Spleen (tissue), 11 donors: ENCODE results near the gene FAM9C. TPM values are rescaled to one million over a fixed set of nuclear protein-coding genes. Genes with fewer than 3 reads are reported as not detected.

Experiments used
- DNase-seq: peaks from one replicate; pipeline ENCODE4 v3.0.0-alpha.2; 2020
- H3K27ac ChIP-seq, 8 donors: fragments of 200-600 bp; sonication (generic) in 7 of 8; 1 replicate in 4 of 8; 2 replicates in 4 of 8; pipeline versions ENCODE4 v1.5.0 to v1.8.0; 2016 to 2021; ENCODE audit warnings: inconsistent platforms in 4 of 8, mild to moderate bottlenecking in 4 of 8, moderate library complexity in 1 of 8
- H3K27me3 ChIP-seq, 7 donors: fragments of 200-600 bp; sonication (generic) in 6 of 7; replicated peaks in 1 of 7; 1 replicate in 4 of 7; 2 replicates in 3 of 7; pipeline versions ENCODE4 v1.5.0 to v1.8.0; 2016 to 2021; ENCODE audit warnings: inconsistent platforms in 3 of 7, mild to moderate bottlenecking in 1 of 7
- H3K36me3 ChIP-seq, 6 donors: fragments of 200-600 bp; sonication (generic) in 5 of 6; 1 replicate in 4 of 6; 2 replicates in 2 of 6; pipeline versions ENCODE4 v1.5.0 to v1.8.0; 2016 to 2021; ENCODE audit warnings: inconsistent platforms in 2 of 6
- H3K4me1 ChIP-seq, 6 donors: fragments of 200-600 bp; sonication (generic) in 5 of 6; 1 replicate in 3 of 6; 2 replicates in 3 of 6; pipeline versions ENCODE4 v1.5.0 to v1.8.0; 2016 to 2021; ENCODE audit warnings: inconsistent platforms in 3 of 6
- H3K4me3 ChIP-seq, 8 donors: fragments of 200-600 bp; sonication (generic) in 7 of 8; 1 replicate in 4 of 8; 2 replicates in 4 of 8; pipeline versions ENCODE4 v1.5.0 to v1.8.0; 2016 to 2021; ENCODE audit warnings: inconsistent platforms in 4 of 8, mild to moderate bottlenecking in 4 of 8, moderate library complexity in 2 of 8
- H3K9me3 ChIP-seq, 8 donors: fragments of 200-600 bp; sonication (generic) in 7 of 8; 1 replicate in 4 of 8; 2 replicates in 4 of 8; pipeline versions ENCODE4 v1.5.0 to v1.8.0; 2016 to 2021; ENCODE audit warnings: inconsistent platforms in 4 of 8
- POLR2A ChIP-seq, 3 donors: fragments of 450-650 bp; IDR thresholded peaks; one replicate each; pipeline ENCODE4 v1.5.1; 2017; ENCODE audit warnings: antibody characterized with exemption in 3 of 3, mild to moderate bottlenecking in 1 of 3
- POLR2AphosphoS5 ChIP-seq, 3 donors: sonication (generic); formaldehyde crosslinking; IDR thresholded peaks; one replicate each; pipeline ENCODE4 v1.5.1; 2017; ENCODE audit warnings: antibody characterized with exemption in 3 of 3
- WGBS, 5 donors: extraction: QIAGEN DNeasy Blood & Tissue Kit in 3 of 5; methylation state at CpG; one replicate each; pipeline versions ENCODE4 v1.1.5 to v1.1.7; 2013 to 2018; 5-methylcytosine and 5-hydroxymethylcytosine counted together
- intact Hi-C: fragments of 100-400 bp; cut with DNase I; formaldehyde crosslinking; loops from one replicate; pipeline ENCODE4 v1.15.0; 2023; ENCODE audit warnings: low total_unique reads
- polyA plus RNA-seq, 3 donors: library from polyadenylated mRNA; stranded (reverse); fragments of 200-250 nt; gene quantifications; one replicate each; pipeline ENCODE4 v1.2.1, GENCODE V29; 2013
- total RNA-seq, 7 donors: library from RNA; depleted of rRNA in 3 of 7; stranded (reverse); fragments of >200 nt in 3 of 7; fragmentation: NEBNext Ultra II Directional in 4 of 7; extraction: Animal tissue kit (Norgen Biotek cat#: 25700) in 4 of 7; gene quantifications; one replicate each; pipeline versions ENCODE4 v1.1.0 to v1.2.1, GENCODE V29; 2016 to 2021
- TF ChIP-seq, protein P1 (sequence below), 11 experiments: fragments of 200-600 bp in 7 of 11; fragments of 450-650 bp in 4 of 11; sonication (generic) in 4 of 11; IDR thresholded peaks in 8 of 11; conservative IDR thresholded peaks in 3 of 11; 1 replicate in 7 of 11; 2 replicates in 4 of 11; pipeline versions ENCODE4 v1.4.0 to v1.8.0; 2016 to 2021; ENCODE audit warnings: antibody characterized with exemption in 11 of 11, inconsistent platforms in 4 of 11, mild to moderate bottlenecking in 1 of 11
- donor health status: healthy with polysubstance abuse.
- donor health status: DM: no; HTN: no; CAD: no; lungs with moderate emphysema.
- donor health status: DM: no; HTN: no; CAD: no.
- donor health status: Bipolar disorder and iron deficiency.
- donor health status: healthy.
- donor health status: DM: no; HTN: no; CAD: no.
- donor health status: DM: yes; HTN: yes; CAD: no.

FAM9C gene
- total and polyA plus RNA-seq, 10 donors = 0.09 to 56.0 (median 10.5) TPM; not detected in 3

DNA sequence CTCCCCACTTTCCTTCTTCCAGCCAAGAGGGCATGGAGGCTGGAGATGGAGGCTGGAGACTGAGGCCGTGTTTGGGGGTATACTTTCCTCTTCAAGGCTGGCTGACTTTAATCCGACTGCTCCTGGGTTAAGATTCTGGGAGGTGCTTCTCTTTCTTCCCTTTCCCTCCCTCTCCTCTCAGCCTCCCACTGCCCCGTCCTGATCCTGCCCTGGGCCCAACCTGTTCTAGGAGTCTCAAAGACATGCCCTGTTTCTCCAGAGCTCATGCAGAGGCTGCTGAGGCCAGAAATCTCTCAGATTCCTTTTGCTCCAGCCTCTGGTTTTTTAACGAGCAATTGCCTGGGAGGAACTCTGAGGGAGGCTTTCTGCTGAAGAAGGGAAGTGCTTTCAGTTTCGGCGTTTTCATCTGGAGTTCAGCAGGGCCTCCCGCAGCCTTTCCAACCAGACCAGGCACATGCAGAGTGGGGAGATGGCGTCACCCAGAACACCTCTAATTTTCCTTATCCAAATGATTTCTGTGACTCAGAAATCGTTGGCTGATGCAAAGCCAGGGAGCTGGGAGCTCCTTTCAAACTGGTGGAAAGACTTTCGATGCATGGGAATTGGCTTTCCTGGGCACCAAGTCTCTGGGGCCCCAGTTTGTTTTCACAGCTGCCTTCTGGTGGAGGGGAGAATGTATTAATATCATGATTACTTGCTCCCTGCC, 34.5 kb upstream of the FAM9C start:
- 15 to 46% (median 29%) methylated on average over 7 to 10 of the region's 10 CpGs for WGBS, 5 donors
- H3K4me3 ChIP-seq = peak overlapping the region in 1 of 8 donors; percentile 31
- intact Hi-C loops = no loop called here

DNA sequence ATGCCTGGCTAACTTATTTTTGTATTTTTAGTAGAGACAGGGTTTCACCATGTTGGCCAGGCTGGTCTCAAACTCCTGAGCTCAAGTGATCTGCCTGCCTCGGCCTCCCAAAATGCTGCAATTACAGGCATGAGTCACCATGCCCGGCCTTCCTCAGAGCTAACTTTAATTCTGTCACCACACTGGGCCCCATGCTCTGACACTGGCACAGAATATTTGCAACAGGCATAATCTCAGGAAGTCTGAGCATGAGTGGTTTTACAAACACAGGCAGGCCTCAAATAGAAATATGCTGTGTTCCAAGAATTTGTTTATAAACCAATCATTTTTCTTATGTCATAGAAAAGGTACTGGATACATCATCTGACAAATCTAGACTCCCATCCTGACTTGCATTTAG, 32.7 kb upstream of the FAM9C start:
- peaks cover 0 to 7% (median 0%) of the 10 kb centered on the region in 7 donors for H3K27me3 ChIP-seq
- H3K27ac ChIP-seq = peak overlapping the region in 7 of 8 donors; percentile 52 to 90 (median 84)
- no peaks in the 10 kb centered on the region for H3K9me3 ChIP-seq
- no peak overlapping the region for H3K4me3 ChIP-seq
- no peaks in the 10 kb centered on the region for H3K36me3 ChIP-seq
- no peak for DNase-seq
- TF ChIP-seq POLR2A (IDR thresholded peaks at IDR 0.05) = no peak
- TF ChIP-seq, protein P1, sequence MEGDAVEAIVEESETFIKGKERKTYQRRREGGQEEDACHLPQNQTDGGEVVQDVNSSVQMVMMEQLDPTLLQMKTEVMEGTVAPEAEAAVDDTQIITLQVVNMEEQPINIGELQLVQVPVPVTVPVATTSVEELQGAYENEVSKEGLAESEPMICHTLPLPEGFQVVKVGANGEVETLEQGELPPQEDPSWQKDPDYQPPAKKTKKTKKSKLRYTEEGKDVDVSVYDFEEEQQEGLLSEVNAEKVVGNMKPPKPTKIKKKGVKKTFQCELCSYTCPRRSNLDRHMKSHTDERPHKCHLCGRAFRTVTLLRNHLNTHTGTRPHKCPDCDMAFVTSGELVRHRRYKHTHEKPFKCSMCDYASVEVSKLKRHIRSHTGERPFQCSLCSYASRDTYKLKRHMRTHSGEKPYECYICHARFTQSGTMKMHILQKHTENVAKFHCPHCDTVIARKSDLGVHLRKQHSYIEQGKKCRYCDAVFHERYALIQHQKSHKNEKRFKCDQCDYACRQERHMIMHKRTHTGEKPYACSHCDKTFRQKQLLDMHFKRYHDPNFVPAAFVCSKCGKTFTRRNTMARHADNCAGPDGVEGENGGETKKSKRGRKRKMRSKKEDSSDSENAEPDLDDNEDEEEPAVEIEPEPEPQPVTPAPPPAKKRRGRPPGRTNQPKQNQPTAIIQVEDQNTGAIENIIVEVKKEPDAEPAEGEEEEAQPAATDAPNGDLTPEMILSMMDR (IDR thresholded peaks at IDR 0.05 in 8 of 11, conservative IDR thresholded peaks at IDR 0.05 in 3 of 11) = no peak
- peak in 1 of 3 donors; percentile 25 for TF ChIP-seq POLR2AphosphoS5 (IDR thresholded peaks at IDR 0.05)
- H3K4me1 ChIP-seq = peaks cover 22 to 91% (median 67%) of the 10 kb centered on the region in 6 donors
- WGBS, 5 donors = 23 to 40% (median 35%) methylated on average over 2 of the region's 2 CpGs
- intact Hi-C loops = no loop called here

More for the DNA sequence above, 34.5 kb upstream of the FAM9C start:
- Histone ChIP-seq H3K36me3 (no peaks in the 10 kb centered on the region), H3K9me3 (no peaks in the 10 kb centered on the region), H3K27ac (peak overlapping the region; percentile 63 to 90 (median 87)), H3K4me1 (peaks cover 33 to 100% (median 84%) of the 10 kb centered on the region in 6 donors), H3K27me3 (peaks cover 0 to 5% (median 0%) of the 10 kb centered on the region in 7 donors)
- TF ChIP-seq, protein P1 (IDR thresholded peaks at IDR 0.05 in 8 of 11, conservative IDR thresholded peaks at IDR 0.05 in 3 of 11) = no peak
- TF ChIP-seq POLR2A (IDR thresholded peaks at IDR 0.05) (no peak), POLR2AphosphoS5 (IDR thresholded peaks at IDR 0.05) (peak in 1 of 3 donors; percentile 23)
- no peak for DNase-seq

DNA sequence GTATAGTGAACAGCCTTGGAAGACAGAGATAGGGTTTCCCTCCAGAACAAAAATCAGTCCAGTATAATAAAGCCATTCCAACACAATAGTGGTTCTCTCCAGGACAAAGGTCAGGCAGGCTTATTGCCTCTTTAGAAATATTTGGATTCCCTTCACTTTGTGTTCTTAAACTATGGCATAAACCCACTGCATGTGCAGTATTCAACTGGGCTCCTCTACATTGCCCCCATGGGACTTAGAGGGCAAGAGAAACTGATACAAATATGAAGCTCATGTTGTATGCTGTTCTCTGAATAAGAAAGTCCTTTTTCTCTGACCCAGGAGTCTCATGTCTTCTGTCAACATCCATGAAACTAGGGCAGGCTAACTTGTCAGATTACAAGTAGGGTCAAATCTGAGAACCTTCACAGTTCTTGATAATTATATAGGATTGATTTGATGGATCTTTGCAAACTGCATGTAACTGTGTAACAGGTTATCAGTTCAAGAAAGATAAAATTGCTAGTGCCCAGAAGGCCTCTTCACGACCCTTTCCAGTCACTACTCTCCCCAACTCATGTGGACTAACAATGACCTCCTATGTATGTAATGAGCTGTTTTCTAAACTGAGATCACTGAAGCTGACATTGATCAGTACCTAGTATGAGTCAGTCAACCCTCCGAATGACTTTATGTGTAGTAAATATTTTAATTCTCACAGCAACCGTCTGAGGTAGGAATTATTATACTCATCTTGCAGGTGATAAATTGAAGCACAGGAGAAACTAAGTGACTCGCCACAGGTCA, 31.9 kb upstream of the FAM9C start:
- H3K9me3 ChIP-seq = no peaks in the 10 kb centered on the region
- H3K4me3 ChIP-seq = no peak overlapping the region
- H3K27ac ChIP-seq = peak overlapping the region in 7 of 8 donors; percentile 52 to 90 (median 84)
- WGBS, 5 donors = 70 to 84% (median 79%) methylated on average over 4 of the region's 4 CpGs
- DNase-seq = no peak
- H3K27me3 ChIP-seq = peaks cover 0 to 7% (median 0%) of the 10 kb centered on the region in 7 donors
- TF ChIP-seq, protein P1 (IDR thresholded peaks at IDR 0.05 in 8 of 11, conservative IDR thresholded peaks at IDR 0.05 in 3 of 11) = no peak
- no peak for TF ChIP-seq POLR2AphosphoS5 (IDR thresholded peaks at IDR 0.05)
- TF ChIP-seq POLR2A (IDR thresholded peaks at IDR 0.05) = no peak
- intact Hi-C loops = no loop called here
- H3K36me3 ChIP-seq = no peaks in the 10 kb centered on the region
- peaks cover 17 to 83% (median 59%) of the 10 kb centered on the region in 6 donors for H3K4me1 ChIP-seq
